Nephron progenitor cell (in vitro differentiated cells): ENCODE measurements around the gene PSAPL1.

Experiments used
- DNase-seq: peaks from one replicate; pipeline ENCODE4 v3.0.0; 2021
- H3K27ac Mint-ChIP-seq: 2 replicates; pipeline ENCODE4 v1.8.0; 2021; ENCODE audit warnings: mild to moderate bottlenecking, moderate library complexity, mixed read lengths
- H3K27me3 Mint-ChIP-seq: 2 replicates; pipeline ENCODE4 v1.8.0; 2021; ENCODE audit warnings: mild to moderate bottlenecking, low read depth, mixed read lengths; ENCODE audit not compliant: poor library complexity
- H3K36me3 Mint-ChIP-seq: 2 replicates; pipeline ENCODE4 v1.8.0; 2021; ENCODE audit warnings: low read depth, mixed read lengths
- H3K4me1 Mint-ChIP-seq: 2 replicates; pipeline ENCODE4 v1.8.0; 2021; ENCODE audit warnings: mixed read lengths
- H3K4me3 Mint-ChIP-seq: 2 replicates; pipeline ENCODE4 v1.8.0; 2021; ENCODE audit warnings: mild to moderate bottlenecking, moderate library complexity, mixed read lengths
- H3K9me3 Mint-ChIP-seq: 2 replicates; pipeline ENCODE4 v1.8.0; 2021; ENCODE audit warnings: mild to moderate bottlenecking, moderate library complexity, mixed read lengths
- TF ChIP-seq, protein P1 (sequence below): fragments of 200-600 bp; sonication (generic); IDR thresholded peaks from 2 replicates; pipeline ENCODE4 v1.5.0; 2021; ENCODE audit warnings: antibody characterized with exemption

PSAPL1 gene

DNA sequence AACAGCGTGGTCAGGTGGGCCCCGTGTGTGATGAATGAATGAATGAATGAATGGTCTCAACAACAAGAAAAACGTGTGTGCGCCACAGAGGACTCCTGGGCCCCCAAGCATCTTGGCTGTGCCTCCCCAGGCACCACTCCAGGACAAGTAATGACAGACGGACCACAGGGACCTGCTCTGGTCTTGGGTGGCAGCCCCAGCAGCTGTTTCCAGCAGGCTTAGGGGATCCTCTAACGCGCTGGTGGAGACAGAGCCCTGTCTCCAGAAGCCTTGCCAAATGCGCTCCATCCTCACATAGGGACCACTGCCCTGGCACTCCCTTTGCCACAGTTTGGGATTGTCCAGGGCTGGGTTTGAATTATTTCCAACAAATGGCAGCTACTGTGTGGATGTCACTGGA is 39.1 kb downstream of the PSAPL1 start:
- Mint-ChIP-seq H3K4me3 (no peak overlapping the region), H3K27me3 (peaks cover 8% of the 10 kb centered on the region), H3K27ac (no peak overlapping the region), H3K9me3 (no peaks in the 10 kb centered on the region), H3K36me3 (no peaks in the 10 kb centered on the region), H3K4me1 (peaks cover 62% of the 10 kb centered on the region)
- no peak for DNase-seq
- TF ChIP-seq, protein P1, sequence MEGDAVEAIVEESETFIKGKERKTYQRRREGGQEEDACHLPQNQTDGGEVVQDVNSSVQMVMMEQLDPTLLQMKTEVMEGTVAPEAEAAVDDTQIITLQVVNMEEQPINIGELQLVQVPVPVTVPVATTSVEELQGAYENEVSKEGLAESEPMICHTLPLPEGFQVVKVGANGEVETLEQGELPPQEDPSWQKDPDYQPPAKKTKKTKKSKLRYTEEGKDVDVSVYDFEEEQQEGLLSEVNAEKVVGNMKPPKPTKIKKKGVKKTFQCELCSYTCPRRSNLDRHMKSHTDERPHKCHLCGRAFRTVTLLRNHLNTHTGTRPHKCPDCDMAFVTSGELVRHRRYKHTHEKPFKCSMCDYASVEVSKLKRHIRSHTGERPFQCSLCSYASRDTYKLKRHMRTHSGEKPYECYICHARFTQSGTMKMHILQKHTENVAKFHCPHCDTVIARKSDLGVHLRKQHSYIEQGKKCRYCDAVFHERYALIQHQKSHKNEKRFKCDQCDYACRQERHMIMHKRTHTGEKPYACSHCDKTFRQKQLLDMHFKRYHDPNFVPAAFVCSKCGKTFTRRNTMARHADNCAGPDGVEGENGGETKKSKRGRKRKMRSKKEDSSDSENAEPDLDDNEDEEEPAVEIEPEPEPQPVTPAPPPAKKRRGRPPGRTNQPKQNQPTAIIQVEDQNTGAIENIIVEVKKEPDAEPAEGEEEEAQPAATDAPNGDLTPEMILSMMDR = no peak

DNA sequence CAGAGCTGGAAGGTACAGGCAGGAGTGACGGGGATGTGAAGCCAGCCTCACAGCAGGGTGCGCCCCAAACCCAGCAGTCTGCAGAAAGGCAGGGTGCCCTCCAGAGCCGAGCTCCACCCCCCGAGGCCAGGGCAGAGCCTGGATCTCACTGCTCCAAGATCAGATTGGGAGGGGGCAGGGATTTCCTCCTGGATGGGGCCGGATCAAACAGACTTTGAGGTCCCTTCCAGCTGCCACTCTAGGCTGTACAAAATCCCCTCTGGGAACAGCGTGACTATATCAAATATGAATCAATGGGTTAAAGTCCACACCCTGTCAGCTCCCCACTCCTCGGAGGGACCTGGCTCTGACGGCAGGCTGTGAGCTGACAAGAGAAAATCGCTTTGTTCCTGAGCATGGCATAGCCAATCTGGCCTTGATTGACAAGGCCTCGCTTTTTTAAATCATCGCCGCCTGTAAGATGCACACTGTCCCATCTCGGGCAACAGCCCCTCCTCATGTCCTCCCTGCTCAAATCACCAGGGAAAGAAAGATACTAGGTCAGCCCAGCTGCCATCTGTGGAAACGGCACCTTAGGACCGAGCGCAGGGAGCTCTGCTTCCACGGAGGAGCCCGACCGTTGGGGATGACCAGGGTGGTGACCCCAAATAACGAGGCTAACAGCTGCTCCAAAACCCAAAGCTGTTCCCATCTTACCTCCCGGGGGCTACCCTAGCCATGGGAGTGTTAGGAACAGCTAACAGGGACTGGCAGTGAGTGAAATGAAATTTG is 39.9 kb downstream of the PSAPL1 start:
- TF ChIP-seq, protein P1 = no peak
- H3K4me3 Mint-ChIP-seq = no peak overlapping the region
- DNase-seq = no peak
- H3K36me3 Mint-ChIP-seq = no peaks in the 10 kb centered on the region
- H3K27ac Mint-ChIP-seq = no peak overlapping the region
- peaks cover 8% of the 10 kb centered on the region for H3K27me3 Mint-ChIP-seq
- H3K9me3 Mint-ChIP-seq = no peaks in the 10 kb centered on the region
- H3K4me1 Mint-ChIP-seq = peaks cover 70% of the 10 kb centered on the region

DNA sequence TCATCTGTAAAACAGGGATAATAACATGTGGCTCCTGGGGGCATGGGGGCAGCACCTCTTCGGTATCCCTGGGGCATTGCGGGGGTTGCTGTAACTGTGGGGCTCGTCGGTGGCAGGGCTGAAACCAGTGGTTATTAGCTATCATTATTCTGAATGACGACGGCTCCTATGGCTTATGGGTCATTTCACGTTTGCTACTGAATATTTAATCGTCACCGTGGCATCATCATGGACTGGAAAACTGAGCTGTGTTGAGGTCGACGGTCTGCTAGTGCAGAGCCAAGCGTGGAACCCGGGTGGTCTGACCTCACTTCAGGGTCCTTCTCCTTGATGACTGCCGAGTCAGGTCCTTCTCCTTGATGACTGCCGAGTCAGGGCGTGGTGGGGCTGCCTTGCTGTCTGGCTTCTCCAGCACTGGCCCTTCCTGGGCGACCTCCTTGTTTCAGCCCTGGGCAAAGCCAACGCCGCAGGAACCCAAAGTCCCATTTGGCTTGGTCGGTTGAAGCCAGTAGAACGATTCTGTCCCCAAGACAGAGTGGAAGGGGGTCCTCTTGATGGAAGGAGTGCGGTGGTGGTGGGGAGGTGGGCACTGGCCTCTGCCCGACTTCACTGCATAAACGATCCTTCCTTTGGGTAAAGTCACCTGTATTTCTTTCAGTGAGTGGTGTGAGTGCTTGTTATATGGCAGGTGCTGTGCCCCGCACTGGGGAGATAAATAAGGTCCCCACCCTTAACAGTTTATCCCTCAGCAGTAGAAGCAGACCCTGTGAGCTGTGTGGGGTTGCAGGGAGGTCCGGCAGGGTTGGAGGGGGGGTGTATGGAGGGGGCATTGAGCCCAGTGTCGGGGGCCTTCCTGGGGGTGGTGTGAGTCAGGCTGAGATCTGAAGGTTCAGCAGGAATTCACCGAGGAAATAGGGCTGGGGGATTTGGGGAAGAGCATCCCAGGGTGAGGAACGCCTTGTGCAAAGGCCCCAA is 40.8 kb downstream of the PSAPL1 start:
- TF ChIP-seq, protein P1 = no peak
- H3K27ac Mint-ChIP-seq = peak overlapping the region; percentile 77
- peaks cover 73% of the 10 kb centered on the region for H3K4me1 Mint-ChIP-seq
- no peak overlapping the region for H3K4me3 Mint-ChIP-seq
- DNase-seq = no peak
- peaks cover 8% of the 10 kb centered on the region for H3K27me3 Mint-ChIP-seq
- no peaks in the 10 kb centered on the region for H3K9me3 Mint-ChIP-seq
- no peaks in the 10 kb centered on the region for H3K36me3 Mint-ChIP-seq

DNA sequence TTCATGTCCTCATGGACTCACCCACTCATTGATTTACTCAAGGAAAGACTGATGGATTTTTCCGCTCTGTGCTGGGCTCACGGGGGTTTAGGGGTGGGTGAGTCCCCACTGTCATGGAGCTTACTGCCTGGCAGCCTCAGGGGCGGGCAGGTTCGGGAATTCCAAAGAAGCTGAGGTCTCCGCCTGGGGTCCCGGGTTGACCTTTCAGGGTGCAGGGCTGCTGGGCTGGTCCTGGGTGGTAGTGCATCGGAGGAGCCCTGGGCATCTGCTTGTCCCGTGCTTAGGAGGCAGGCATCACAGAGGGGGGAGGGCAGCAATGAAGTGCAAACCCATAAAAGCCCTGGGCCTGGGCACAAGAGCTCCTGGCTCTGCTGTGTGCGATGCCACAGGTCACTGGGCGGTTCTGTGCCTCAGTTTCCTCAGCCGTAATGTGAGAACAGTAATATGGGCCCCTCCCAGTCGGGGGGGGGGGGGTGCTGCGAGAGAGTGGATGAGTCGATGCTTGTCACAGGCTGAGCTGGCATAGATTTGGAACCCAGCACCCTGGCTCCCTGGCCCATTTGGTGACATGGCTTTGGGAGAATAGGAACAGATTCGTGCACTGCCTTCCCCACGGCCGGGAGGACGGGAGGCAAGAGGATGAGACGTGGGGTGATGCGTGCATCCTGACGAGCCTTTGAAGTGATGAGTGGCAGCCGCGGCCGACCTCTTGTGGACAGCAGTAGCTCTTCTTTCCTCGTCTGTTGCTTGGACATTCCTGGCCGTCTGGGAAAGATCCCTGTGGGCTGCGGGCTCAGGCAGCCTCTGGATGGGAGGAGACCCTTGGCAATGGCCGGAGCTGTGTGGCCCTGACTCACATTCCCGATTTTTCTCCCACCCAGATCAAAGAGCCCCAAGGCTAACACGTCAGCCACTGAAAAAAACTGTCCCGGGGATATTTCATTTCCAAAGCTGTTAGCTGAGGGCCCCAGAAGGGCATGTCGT is 42.0 kb downstream of the PSAPL1 start:
- Mint-ChIP-seq H3K9me3 (no peaks in the 10 kb centered on the region), H3K27ac (peak overlapping the region; percentile 77), H3K36me3 (no peaks in the 10 kb centered on the region), H3K27me3 (peaks cover 8% of the 10 kb centered on the region), H3K4me1 (peaks cover 65% of the 10 kb centered on the region), H3K4me3 (peak overlapping the region; percentile 31)
- TF ChIP-seq, protein P1 = no peak
- peak; percentile 58 for DNase-seq

DNA sequence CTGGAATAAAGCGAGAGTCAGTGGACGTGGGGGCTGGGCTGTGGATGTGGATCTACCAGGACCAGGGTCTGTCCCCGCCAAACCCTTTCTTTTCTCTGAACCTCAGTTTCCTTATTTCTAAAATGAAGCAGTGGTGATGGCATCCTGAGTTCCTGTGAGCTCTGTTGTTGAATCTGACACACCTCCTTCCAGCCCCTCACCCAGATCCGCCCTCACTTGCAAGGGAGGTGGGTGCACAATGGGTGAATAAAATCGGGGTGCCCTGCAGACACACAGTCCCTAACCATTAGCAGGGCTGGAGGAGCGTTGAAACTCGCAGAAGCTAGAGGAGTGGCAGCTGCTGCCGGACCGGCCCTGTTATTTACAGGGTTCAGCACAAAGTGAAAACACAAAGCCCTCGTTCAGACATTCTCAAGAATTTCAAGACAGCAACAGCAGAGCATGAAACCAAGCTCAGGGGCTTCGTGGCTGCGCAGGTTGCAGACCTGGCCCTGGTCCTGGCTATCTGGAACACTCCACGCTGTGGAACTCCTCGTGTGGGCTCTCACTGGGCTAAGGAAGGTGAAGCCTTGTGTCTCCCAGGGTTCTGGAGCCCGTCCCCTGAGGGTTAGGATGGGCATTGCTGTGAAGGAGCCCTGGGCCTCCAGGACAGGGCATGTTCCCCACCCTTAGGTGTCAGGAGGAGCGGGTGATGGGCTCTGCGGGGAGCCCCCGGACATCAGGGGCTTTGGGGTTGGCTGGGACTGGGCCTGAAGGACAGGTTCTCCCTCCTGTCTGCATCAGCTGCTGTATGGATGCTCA is 42.9 kb downstream of the PSAPL1 start:
- Mint-ChIP-seq H3K36me3 (no peaks in the 10 kb centered on the region), H3K4me1 (peaks cover 56% of the 10 kb centered on the region), H3K9me3 (no peaks in the 10 kb centered on the region), H3K27ac (no peak overlapping the region), H3K27me3 (peaks cover 8% of the 10 kb centered on the region), H3K4me3 (no peak overlapping the region)
- TF ChIP-seq, protein P1 = no peak
- DNase-seq = no peak
